DMS153 treated with DMSO at 0.1 percent for 48 hours (cell line): ENCODE measurements around the gene KIF6.
"Not testable (repeated sequence)": the region's sequence is repeated elsewhere in the genome, so short reads cannot be mapped to it uniquely, and the experiment has no call there.

Experiments
- DNase-seq: peaks from one replicate; lab custom pipeline; 2025; ENCODE audit not compliant: unreplicated experiment; lab: John Stamatoyannopoulos, UW

KIF6 gene

DNA sequence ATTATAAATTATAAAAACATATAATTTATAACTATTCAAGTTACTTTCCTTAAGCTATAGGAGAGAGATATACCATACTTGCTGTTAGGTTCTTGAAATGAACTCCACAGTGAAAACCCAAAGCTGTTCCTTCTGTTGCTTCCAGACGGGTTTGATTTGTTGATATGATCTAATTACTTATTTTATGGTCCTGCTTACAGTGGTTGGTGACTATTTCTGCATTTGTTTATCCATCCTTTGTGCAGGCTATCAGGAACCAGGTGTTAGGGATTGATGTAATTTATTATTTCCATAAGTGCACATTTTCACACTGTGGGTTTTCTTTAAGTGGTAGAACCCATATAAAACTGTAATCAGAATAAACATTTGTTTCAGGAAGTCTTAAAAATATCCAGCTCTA lies 167.1 kb downstream of the KIF6 start:
- no peak for DNase-seq

DNA sequence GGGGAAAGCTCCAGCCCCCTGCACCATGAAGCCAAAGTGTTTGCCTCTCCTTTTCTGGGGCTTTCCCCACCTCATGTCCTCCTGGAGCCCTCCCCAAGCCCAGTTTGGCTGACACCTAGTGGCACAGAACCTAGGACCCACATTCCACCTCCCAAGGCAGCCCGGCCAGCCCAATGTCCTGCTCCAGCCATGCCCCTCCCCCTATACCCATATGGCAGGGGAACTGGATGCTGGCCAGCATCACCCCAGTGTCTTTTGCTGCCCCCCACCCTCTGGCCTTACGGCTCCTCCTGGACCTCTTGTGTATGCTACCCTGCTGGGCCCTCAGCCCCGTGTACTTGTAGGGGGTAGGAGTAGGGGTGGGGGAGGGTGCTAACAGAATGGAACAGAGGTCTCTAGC lies 170.1 kb downstream of the KIF6 start:
- DNase-seq: no peak

DNA sequence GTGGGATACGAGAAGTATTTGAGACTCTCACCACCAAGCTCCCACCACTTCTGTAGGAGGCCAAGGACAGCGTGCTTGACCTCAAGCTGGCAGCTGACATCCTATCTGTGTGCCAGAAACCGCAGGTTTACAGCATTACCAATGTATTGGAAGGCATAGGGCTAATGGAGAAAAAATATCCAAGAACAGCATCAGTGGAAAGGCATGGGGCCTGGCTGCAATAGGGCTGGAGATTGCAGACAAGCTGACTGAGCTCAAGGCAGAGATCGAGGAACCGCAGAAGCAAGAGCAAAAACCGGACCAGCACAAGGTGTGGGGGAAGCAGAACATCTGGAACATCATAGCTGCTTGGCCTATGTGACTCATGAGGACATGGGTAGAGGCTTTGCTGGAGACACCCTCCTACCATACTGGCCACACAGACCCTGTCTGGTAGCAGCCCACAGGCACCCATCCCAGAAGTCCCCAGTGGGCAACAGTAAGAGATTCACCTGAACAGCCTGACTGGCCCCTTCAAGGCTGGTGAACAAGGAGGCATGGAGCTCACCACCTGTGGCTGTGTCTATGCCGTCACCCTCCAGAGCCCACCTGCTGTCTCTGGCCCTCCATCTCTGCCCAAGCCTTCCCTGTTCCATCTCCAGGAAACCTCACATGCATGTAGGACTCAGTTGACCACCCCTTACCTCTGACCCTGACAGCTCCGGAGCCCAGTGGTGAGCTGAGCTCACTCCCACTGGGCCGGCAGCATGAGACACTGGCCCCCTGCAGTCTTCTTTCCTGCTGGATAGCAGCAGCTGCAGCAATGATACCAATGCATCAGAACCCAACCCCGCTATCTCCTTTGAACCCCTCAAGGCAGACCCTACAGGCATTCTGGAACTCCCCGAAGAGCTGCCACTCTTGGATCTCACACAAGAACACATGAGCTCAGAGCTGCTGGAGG lies 171.1 kb downstream of the KIF6 start:
- DNase-seq: no peak

DNA sequence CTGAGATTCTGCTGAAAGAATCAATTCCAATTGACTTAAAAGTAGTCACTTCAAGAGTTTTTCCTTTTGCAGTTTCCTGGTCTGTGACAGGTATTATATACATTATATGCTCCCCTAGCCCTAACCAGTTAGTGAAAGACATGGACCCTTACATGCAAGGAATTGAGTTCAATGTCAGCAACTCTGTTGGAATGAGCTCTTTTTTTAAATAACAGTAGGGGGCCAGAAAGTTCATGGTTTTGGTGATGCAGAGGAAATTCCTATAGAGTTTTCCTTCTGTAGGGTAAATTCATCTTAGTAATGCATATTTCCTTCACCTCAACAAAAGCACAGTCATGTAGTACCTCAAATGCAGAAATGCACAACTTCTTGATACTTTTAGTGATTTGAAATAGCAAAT lies 172.2 kb downstream of the KIF6 start:
- DNase-seq: no peak

DNA sequence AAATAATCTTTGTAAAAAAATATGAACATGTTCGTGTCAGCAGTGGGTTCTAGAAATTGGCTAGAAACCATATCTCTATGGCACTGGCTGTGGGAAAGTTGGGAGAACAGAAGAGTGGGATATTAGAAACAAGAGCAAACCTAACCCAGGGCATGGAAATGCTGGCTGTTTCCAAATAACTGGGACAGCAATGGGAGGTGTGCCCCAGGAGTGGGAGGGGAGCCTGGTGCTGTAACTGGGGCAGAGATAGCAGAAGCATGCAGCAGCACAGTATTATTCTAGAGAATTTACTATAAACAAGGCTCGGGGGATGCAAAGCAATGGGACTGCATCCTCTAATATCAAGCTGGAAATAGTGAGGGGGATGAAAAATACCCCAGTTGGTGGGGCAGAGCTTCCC lies 175.0 kb downstream of the KIF6 start:
- DNase-seq: no peak

DNA sequence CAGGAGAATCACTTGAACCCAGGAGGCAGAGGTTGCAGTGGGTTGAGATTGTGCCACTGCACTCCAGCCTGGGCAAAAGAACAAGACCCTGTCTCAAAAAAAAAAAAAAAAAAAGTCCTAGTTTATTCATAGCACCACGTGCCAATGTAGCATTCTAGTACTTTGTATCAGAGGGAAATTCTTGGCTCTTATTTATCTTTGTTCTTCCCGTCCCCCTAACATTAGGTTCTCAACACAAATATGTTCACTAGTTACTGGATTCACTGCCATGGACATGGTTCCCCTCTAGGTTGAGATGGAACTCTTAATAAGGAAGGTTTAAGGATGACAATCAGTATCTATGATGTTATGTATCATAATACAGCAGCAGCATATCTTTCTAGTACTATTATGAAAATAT lies 178.5 kb downstream of the KIF6 start:
- no peak for DNase-seq

DNA sequence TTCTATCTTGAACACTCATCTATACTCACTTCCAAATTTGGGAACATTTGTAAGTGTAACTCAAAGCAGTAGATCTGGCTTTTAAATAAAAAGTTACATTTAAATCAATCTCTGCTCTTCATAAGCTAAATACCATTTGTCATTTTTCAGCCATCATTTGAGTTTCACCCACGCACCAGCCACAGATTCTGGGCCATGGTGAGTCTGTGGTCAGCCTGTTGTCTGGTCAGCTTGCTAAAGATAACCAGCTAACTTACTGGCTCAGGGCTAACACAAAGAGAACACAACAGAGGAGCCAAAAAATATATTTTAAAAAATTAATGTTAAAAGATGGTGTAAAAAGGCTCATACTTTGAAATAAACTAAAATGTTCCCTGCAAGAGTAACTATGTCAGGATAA lies 181.3 kb downstream of the KIF6 start:
- no peak for DNase-seq

DNA sequence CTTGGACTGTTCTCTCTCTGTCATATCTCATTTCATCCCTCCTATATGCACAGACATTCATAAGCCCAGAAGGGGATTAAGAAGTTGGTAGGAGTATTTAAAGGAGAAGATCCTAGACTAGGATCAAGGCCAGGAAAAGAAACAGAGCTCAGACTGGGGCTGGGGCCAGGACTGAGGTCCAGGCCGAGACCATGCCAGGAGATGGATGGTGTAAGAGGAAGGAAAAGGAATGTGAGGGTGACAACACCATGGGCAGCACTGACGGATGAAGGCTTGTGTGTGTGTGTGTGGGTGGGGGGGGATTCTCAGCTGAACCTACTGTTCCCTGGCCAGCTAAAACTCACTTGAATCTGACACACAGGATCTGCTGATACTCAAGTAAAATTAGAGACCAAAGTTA lies 182.1 kb downstream of the KIF6 start:
- DNase-seq: no peak

DNA sequence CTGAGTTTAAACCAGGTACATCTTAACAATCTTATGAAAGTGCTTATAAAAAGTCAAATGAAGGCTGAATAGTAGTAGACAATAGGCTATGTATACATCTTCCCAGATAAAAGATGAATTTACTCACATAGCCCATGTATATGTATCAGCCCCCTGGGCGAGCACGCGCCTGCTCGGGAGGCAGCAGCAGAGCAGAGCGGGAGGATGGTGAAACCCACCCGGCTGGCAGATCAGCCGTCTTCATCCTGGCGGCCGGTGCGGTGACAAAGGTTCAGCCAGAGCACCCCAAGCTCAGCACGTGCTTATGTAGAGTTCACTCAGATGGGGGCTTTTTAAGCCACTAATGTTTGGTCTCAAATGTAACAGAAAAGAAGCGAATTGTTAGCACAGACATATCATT lies 184.8 kb downstream of the KIF6 start:
- no peak for DNase-seq

DNA sequence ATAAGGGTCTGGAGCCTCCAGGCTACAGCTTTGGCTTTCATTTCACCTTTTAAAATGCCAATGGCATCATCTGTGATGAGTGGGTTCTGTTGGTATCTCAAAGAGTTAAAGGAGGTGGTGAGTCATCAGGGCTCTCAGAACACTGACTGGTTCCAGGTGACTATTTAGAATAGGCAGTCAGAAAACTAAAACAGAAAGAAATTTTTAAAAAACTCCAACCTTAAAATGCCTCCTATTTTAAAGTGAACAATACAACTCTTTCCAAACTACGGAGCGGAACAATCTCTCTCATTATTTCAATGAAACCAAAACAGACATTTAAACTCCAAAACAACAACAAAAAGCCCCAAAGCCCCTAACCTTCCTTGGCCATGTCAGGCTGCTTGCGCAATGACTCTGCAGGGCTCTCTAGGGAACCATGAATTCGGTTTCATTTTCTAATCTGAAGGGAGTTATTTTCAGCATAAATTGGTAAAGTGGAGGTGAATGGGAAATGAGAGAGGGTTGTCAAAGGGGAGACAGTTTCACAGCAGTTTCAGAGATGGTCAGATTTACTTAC lies 194.9 kb downstream of the KIF6 start:
- DNase-seq: no peak

DNA sequence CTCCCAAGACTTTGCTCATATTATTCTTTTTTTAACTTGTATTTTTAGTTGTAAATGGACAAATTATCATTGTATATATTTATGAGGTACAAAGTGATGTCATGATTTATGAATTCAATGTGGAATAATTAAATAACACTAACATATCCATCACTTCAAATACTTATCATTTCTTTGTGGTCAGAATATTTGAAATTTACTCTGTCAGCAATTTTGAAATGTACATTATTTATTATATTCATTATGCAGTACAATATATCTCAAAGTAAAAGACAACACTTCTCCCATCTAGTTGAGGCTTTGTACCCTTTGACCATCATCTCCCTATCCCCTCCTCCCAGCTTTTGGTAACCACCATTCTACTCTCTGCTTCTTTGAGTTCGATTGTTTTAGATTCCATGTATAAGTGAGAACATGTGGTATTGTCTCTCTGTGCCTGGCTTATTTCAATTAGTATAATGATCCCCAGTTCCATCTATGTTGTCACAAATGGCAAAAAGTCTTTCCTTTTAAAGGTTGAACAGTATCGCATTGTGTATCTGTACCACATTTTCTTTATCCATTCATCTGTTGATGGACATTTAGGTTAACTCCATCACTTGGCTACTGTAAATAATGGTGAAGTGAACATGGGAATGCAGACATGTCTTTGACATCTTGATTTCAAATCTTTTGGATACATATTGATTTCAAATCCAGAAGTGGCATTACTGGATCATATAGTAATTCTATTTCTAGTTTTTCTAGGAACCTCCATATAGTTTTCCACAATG lies 197.2 kb downstream of the KIF6 start:
- DNase-seq: no peak

DNA sequence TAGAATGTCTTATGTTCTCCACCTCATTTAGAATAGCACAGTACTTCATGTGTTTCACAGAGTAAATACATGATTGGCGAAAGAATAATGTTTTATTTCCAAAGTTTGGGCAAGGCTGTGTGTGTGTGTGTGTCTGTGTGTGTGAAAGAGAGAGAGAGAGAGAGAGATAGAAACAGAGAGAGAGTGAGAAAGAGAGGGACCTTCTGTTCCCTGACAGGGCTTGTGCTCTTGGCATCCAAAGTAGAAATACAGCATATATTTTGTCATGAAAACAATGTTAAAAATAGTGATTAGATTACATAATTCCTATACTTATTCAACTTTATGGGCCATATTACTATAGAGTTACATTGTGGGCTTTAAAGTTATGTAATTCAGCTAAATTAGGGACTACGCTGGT lies 201.2 kb downstream of the KIF6 start:
- DNase-seq: no peak

DNA sequence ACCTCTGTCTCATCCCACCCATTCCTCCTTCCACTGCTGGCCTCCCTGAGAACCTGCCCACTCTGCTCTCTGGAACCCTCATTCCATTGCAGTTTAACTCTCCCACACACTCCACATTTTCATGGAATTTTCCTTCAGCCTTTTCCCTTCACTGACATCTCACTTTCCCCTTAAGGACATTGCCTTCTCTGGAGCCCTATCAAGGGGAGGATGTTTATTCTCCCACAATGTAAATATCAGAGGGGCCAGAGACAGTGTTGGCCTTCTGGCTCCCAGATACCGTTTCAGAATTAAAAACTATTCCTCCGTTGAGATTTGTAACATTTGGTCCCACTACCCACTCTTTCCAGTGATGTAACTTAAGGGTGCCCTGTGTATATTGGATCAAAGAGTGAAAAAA lies 203.2 kb downstream of the KIF6 start:
- DNase-seq: no peak

DNA sequence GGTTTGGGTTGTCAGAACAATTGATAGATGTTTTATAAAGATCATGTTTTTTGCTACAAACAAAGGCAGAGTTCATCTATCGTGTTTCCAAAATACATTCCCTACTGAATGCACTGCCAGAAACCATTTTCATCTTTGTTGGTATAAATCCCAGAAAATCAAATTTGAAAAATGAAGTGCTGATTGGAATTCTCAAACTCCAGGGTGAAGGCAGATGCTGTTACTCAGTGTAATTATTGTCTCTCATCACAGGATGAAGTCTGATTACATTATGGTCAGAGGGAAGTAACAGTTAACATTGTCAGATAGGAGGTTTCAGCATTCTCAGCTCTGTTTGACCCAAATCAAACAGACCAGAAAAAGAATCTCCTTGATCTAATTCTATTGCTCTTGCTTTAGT lies 204.3 kb downstream of the KIF6 start:
- DNase-seq: no peak

DNA sequence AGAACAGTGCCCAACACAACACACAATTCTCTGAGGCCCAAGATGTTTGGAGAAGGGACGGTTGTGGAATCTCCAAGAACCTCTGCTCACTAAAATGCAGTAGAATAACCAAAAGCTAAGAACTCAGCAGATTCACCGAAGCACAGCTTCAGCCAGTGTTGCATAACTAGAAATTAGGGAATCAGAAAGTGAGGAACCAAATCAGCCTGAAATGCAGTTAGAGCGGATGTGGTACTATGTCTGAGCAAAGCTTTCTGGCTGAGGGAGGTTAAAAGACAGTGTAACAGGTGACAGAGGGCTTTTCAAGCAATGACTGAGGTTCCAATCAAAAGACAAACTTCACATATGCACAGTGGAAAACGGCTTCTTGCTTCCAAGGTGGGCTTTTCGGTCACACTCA lies 204.8 kb downstream of the KIF6 start:
- DNase-seq: no peak

DNA sequence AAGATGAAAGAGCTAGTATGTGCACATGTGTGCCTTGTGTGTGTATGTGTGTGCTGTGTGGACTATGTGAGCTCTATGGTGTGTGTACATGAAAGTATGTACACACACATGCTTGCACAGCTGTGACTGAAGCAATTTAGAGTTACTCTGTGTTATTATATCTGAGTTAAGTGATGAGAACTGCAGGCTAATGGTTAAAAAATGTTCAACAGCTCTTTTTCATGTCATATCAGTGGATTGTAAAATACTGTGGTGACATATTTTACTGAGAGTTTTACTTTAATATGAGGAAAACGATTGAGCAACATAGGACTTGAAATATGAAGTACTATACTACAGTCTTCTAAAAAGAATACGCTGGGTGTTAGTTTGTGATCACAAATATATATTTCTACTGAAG lies 207.0 kb downstream of the KIF6 start:
- DNase-seq: no peak

DNA sequence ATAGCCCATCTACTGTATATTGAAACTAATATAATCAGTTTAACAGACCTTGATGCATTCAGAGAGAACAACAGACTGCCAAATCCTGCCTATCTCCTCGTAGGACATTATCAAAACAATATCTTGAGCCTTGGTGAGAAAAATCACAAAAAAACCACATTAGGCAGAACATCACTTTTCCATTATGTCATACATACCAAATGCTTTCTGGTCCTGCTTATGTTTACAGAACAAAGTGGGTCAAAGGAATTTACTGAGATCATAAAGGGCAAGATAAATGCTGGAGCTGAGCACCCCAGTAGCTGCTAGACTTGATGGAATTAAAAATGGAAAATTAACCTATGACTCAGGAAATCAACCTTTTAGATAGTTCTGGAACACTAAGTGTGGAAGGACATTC lies 207.5 kb downstream of the KIF6 start:
- DNase-seq: no peak

DNA sequence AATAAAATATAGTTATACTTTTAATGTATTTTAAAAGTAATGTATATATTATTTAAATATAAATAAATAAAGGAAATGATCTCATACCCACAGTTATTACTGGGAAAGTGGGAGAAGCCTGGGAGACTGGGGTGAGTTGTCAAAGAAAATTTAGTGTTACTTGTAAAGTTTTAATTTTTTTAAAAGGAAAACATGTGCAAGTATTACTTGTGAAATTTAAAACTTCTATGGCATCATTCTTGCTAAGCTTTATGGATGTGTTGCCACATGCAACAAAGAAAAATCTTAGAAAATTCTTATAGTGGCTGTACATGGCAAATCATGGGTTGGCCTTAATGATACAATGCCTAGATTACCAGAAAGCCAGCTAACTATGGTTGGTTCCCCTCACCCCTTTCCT lies 208.7 kb downstream of the KIF6 start:
- no peak for DNase-seq

DNA sequence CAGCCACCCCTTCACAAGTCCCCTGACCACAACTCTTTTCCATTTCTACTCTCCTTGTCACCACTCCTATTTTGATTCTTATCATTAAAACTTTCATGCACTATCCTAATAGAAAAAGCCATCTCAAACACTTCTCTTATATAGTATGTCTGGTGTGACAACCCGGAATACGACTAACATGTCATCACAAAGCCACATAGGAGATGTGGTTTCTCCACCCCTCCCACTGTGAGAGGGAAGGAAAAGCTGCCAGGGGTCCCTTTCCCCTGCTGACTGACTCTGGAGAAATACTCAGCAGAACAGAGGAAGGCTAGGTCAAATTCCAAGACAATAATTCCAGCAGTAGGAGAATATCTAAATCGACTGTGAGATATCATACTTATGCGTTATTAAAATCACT lies 209.7 kb downstream of the KIF6 start:
- no peak for DNase-seq

DNA sequence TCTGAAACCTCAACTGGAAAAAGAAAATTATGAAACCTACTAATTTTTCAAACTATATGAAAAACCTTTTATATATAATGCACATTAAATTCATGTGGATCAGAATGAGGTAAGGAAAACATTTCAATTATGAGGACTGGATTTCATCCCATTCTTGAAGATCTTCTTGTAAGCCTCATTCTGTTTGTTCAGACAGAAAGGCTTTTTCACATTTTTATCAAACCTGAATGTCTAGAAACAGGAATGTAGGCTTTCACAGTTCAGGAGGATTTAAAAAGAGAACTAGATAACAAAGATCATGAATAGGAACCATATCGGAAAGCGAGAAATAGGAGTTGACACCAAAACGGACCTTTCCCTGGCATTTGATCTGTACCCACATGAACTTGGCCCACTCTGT lies 210.2 kb downstream of the KIF6 start:
- DNase-seq: no peak

DNA sequence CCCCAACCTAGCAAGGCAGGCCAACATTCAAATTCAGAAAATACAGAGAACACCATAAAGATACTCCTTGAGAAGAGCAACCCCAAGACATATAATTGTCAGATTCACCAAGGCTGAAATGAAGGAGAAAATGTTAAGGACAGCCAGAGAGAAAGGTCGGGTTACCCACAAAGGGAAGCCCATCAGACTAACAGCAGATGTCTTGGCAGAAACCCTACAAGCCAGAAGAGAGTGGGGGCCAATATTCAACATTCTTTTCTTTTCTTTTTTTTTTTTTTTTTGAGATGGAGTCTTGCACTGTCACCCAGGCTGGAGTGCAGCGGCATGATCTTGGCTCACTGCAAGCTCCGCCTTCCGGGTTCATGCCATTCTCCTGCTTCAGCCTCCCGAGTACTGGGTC lies 215.4 kb downstream of the KIF6 start:
- DNase-seq: not testable (repeated sequence)

DNA sequence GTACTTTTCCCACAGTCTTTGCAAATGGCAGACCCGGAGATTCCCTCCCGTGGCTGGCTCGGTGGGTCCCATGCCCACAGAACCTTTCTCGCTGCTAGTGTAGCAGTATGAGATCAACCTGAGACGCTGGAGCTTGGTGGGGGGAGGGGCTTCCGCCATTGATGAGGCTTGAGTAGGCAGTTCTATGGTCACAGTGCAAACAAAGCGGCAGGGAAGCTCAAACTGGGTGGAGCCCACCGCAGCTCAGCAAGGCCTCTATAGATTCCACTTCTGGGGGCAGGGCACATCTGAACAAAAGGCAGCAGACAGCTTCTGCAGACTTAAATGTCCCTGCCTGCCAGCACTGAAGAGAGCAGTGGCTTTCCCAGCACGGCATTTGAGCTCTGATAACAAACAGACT lies 216.7 kb downstream of the KIF6 start:
- DNase-seq: peak; percentile 57
